Islet precursor cell (in vitro differentiated cells): ENCODE results near the gene SIK1.
"Not testable (repeated sequence)": the region's sequence is repeated elsewhere in the genome, so short reads cannot be mapped to it uniquely, and the experiment has no call there.

Source experiments
- DNase-seq: peaks from one replicate; pipeline ENCODE4 v3.0.0-alpha.2; 2018

Gene SIK1

GRCh38 chr21:43383351-43383750 is 43.6 kb downstream of the SIK1 start:
- not testable (repeated sequence) for DNase-seq

DNA sequence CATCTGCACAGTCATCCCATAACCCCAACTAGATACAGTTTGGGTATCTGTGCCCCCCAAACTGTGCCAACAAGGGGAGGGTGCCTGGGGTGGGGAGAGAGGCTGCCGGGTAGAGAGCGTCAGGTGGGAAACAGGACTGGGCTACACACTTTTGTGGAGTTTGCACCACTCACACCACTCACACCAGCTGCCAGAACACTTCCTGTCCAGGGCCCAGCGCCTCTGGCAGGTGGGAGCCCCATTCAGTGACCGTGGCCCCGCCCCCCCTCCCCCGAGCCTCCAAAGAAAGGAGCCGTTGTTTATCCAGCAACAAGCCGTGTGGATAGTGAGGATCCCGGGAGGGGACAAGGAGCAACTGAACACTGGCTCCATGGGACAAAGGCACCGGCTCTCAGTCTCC is 44.0 kb downstream of the SIK1 start:
- DNase-seq, result not testable (repeated sequence)

- not testable (repeated sequence) for DNase-seq
These were observed 45.9 kb downstream of the SIK1 start for GRCh38 chr21:43380852-43381533.

DNA sequence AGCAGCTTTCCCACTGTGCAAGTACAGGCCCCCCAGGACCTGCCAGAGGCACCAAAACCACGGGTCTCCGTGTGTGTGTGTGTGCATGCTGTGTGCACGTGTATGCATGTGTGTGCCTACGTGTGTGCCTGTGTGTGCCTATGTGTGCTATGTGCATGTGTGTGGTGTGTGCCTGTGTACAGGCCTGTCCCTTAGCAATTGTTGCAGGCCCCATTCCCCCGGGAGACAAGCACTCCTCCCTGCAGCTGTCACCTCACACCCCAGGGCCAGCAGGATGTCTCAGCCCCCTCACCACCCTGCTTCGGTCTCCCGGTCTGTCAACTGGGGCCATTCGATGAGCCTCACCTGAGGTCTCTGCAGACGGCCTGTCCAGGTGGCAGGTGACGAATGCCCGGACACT is 46.6 kb downstream of the SIK1 start:
- not testable (repeated sequence) for DNase-seq

- not testable (repeated sequence) for DNase-seq
These were observed 47.3 kb downstream of the SIK1 start for GRCh38 chr21:43379626-43380122.

- DNase-seq, result no peak
These were observed 50.5 kb downstream of the SIK1 start for GRCh38 chr21:43376478-43376882.

DNA sequence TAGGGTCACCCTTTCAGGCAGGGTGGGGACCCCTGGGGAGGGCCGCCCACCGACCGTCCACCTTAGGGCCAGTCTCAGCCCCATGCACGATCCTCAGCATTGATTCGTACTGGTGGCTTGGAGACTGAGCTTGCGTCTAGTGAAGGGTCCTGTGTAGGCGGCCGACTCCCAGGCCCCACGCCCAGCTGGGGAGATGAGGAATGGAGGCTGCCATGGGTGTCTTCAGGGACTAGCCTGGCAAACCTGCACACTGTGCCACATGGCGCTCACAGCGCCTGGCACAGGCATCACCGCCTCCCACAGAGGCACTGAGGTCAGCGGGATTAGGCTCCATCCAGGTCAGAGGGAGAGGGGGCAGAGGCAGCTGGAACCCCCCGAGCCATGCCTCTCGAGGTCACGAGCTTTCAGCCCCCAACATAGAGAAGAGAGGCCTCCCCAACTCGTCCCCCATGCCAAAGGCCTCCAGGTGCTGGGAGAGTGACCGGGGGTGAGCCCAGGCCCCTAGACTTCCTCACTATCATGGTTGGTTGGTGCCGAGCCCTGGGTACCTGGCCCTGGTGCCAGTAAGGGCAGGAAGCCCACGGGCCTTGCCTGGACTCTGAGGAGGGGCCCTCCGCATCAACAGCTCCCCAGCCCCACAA is 51.0 kb downstream of the SIK1 start:
- no peak for DNase-seq

GRCh38 chr21:43375006-43375836 is 51.7 kb downstream of the SIK1 start:
- DNase-seq, result no peak

DNA sequence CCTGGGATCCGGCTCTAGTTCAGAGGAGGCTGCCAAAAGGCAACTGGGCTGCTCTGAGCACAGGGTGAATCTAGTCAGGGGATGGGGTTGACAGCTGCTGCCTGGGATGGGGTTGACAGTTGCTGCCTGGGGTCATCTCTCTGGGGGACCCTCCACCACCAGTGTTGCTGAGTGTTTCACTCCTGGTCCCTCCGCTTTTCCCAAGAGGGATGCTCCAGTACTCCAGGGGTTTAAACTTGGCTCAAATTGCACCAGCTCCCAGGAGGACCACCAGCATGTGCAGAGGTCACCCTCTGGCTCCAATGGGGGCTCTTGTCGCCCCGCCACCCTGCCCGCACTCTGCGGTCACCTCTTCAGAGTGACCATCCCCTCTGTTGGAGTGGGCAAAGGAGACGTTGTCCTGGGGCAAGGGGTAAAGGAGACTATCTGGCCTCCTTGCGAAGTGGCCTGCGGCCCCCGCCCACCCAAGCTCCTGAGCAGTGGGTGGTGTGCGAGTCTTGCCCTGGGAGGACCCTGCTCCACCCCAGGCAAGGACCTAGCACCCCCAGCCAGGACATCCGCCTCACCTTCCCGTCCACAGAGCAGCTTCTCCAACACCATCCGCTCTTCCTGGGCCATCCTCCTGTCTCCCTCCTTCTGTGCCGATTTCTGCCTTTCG is 52.6 kb downstream of the SIK1 start:
- no peak for DNase-seq

- DNase-seq, result no peak
These were observed 53.3 kb downstream of the SIK1 start for GRCh38 chr21:43373362-43374227.

- DNase-seq, result no peak
These were observed 54.1 kb downstream of the SIK1 start for GRCh38 chr21:43372663-43373361.

GRCh38 chr21:43371786-43372185 is 55.1 kb downstream of the SIK1 start:
- no peak for DNase-seq

DNA sequence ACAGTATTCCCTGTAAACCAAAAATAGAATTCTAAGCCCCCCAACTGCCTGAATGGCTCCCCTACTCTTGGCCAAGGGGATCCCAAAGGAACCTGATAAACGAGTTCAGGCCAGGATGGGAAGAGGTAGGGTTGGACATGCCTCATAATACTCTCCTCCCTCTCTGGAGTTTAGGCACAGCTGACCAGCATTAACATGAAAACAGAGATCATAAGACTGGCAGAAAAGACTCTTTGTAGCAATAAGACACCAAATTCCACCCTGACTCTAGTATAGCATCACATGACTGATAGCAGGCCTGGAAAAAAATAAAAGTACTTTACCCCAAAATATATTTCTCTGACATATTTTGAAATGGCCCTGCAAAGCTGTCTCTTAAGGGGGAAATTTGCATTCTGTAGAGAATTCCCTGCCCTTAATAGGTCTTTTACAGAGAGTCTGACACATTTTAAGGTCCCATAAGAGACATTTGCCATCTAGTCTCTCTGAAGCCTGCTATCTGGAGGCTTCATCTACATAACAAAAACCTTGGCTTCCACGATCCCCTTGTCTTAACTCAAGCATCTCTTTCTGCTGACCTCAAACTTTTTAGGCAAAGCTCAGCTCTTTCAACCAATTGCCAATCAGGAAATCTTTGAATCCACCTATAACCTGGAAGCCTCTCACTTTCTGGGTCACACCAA is 55.9 kb downstream of the SIK1 start:
- DNase-seq, result no peak

GRCh38 chr21:43370091-43370658 is 56.8 kb downstream of the SIK1 start:
- no peak for DNase-seq

DNA sequence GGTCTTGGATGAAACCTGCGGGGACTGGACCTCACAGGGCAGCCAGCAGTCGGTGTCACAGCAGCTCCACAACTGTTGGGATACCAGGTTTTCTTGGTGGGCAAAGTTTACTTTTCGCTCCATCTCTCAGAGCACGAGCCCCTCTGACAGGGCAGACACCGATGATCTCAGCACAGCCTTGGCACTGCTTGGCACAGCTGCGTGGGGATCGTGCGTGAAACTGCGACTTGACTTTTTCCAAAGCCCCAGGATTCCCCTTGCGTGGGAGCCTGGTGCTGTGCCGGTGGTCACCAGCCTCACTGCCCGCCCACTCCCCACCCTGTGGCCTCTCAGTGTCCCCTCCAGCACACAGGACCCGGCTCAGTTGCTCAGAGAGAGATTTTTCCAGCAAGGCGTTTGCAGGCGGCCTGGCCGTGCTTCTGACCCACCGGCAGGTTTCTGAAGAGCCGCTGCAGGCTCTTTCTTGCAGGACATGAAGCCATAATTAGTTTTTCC is 57.3 kb downstream of the SIK1 start:
- no peak for DNase-seq

GRCh38 chr21:43369124-43369523 is 57.8 kb downstream of the SIK1 start:
- peak; percentile 79 for DNase-seq

- DNase-seq, result no peak
These were observed 58.2 kb downstream of the SIK1 start for GRCh38 chr21:43368685-43369084.

DNA sequence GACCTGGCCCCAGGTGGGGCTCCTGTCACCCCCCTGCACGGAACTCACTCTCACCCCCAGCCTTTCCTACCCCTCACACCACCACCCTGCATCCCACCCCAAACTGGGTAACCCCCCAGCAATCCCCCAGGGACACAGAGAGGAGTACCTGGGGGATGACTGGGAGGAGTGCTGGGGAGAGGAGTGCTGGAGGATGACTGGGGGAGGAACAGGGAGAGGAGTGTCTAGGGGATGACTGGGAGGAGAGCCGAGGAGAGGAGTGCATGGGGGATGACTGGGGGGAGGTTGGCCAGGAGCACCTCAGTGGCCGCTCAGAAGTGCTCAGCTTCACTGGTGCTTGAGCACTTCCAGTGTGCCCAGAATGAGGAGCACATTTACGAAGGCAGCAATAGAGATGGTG is 59.1 kb downstream of the SIK1 start:
- DNase-seq, result no peak

GRCh38 chr21:43367296-43367695 is 59.6 kb downstream of the SIK1 start:
- DNase-seq, result no peak

GRCh38 chr21:43366656-43367055 is 60.3 kb downstream of the SIK1 start:
- DNase-seq, result no peak
